Breast epithelium (tissue), 4 donors: ENCODE measurements around the gene STIM1. TPM values are rescaled to one million over a fixed set of nuclear protein-coding genes. Genes with fewer than 3 reads are reported as not detected.
"Not testable (repeated sequence)": the region's sequence is repeated elsewhere in the genome, so short reads cannot be mapped to it uniquely, and the experiment has no call there.

Experiments
- DNase-seq, 2 donors: peaks; one replicate each; pipeline ENCODE4 v3.0.0-alpha.2; 2019; ENCODE audit warnings: low spot score in 2 of 2
- H3K27ac ChIP-seq, 2 donors: fragments of 200-600 bp; sonication (generic) in 1 of 2; one replicate each; pipeline ENCODE4 v1.5.1; 2016 to 2019; ENCODE audit warnings: mild to moderate bottlenecking in 1 of 2
- H3K27me3 ChIP-seq, 2 donors: fragments of 200-600 bp; sonication (generic) in 1 of 2; one replicate each; pipeline versions ENCODE4 v1.5.1 to v1.6.0; 2017 to 2019; ENCODE audit warnings: control low read depth in 1 of 2, mild to moderate bottlenecking in 1 of 2
- H3K36me3 ChIP-seq: fragments of 200-600 bp; one replicate; pipeline ENCODE4 v1.5.1; 2019
- H3K4me1 ChIP-seq, 2 donors: fragments of 200-600 bp; sonication (generic); one replicate each; pipeline ENCODE4 v1.5.1; 2016 to 2019; ENCODE audit warnings: control low read depth in 1 of 2
- H3K4me3 ChIP-seq, 3 donors: fragments of 200-600 bp; sonication (generic); 1 replicate in 2 of 3; 2 replicates in 1 of 3; pipeline ENCODE4 v1.5.1; 2016 to 2019; ENCODE audit warnings: mild to moderate bottlenecking in 3 of 3, moderate library complexity in 2 of 3
- H3K9me3 ChIP-seq, 2 donors: fragments of 200-600 bp; sonication (generic) in 1 of 2; one replicate each; pipeline ENCODE4 v1.5.1; 2016 to 2019; ENCODE audit warnings: control low read depth in 1 of 2
- POLR2A ChIP-seq: fragments of 450-650 bp; IDR thresholded peaks from one replicate; pipeline ENCODE4 v1.6.1; 2016; ENCODE audit warnings: antibody characterized with exemption, mild to moderate bottlenecking, moderate library complexity
- POLR2AphosphoS5 ChIP-seq, 3 donors: sonication (generic); formaldehyde crosslinking; IDR thresholded peaks; one replicate each; pipeline ENCODE4 v1.6.1; 2017; ENCODE audit warnings: antibody characterized with exemption in 3 of 3
- intact Hi-C: fragments of 100-400 bp; cut with DNase I; formaldehyde crosslinking; loops from one replicate; pipeline ENCODE4 v1.15.1; 2023; ENCODE audit warnings: low total_unique reads
- total RNA-seq, 3 donors: library from RNA; depleted of rRNA; stranded (reverse); fragments of >200 nt; gene quantifications; one replicate each; pipeline ENCODE4 v1.1.0, GENCODE V29; 2016
- TF ChIP-seq, protein P1 (sequence below), 3 donors: fragments of 450-650 bp; IDR thresholded peaks; one replicate each; pipeline ENCODE4 v1.5.1; 2016 to 2017; ENCODE audit warnings: antibody characterized with exemption in 3 of 3, mild to moderate bottlenecking in 3 of 3, moderate library complexity in 3 of 3

Gene STIM1
- total RNA-seq, 3 donors from 2014 or later, result 44.2 to 68.2 (median 47.9) TPM

GRCh38 chr11:4006946-4007680 lies 151.6 kb downstream of the STIM1 start:
- DNase-seq, result no peak
- TF ChIP-seq POLR2AphosphoS5 (IDR thresholded peaks at IDR 0.05), result no peak
- TF ChIP-seq POLR2A, result no peak
- TF ChIP-seq, protein P1, sequence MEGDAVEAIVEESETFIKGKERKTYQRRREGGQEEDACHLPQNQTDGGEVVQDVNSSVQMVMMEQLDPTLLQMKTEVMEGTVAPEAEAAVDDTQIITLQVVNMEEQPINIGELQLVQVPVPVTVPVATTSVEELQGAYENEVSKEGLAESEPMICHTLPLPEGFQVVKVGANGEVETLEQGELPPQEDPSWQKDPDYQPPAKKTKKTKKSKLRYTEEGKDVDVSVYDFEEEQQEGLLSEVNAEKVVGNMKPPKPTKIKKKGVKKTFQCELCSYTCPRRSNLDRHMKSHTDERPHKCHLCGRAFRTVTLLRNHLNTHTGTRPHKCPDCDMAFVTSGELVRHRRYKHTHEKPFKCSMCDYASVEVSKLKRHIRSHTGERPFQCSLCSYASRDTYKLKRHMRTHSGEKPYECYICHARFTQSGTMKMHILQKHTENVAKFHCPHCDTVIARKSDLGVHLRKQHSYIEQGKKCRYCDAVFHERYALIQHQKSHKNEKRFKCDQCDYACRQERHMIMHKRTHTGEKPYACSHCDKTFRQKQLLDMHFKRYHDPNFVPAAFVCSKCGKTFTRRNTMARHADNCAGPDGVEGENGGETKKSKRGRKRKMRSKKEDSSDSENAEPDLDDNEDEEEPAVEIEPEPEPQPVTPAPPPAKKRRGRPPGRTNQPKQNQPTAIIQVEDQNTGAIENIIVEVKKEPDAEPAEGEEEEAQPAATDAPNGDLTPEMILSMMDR (IDR thresholded peaks at IDR 0.05), result no peak
- no peak overlapping the region for H3K27ac ChIP-seq
- no peaks in the 10 kb centered on the region for H3K9me3 ChIP-seq
- H3K4me1 ChIP-seq, result no peaks in the 10 kb centered on the region
- no peaks in the 10 kb centered on the region for H3K36me3 ChIP-seq
- H3K4me3 ChIP-seq, result no peak overlapping the region
- intact Hi-C loops, result no loop called here
- no peaks in the 10 kb centered on the region for H3K27me3 ChIP-seq

- intact Hi-C loops, result no loop called here
- H3K9me3 ChIP-seq, result no peaks in the 10 kb centered on the region
- no peak for DNase-seq
- H3K36me3 ChIP-seq, result no peaks in the 10 kb centered on the region
- no peak overlapping the region for H3K27ac ChIP-seq
- TF ChIP-seq POLR2A (no peak), POLR2AphosphoS5 (IDR thresholded peaks at IDR 0.05) (no peak)
- TF ChIP-seq, protein P1 (IDR thresholded peaks at IDR 0.05), result no peak
- H3K4me3 ChIP-seq, result no peak overlapping the region
- H3K27me3 ChIP-seq, result no peaks in the 10 kb centered on the region
- no peaks in the 10 kb centered on the region for H3K4me1 ChIP-seq
Observed at GRCh38 chr11:4008116-4008515, 152.7 kb downstream of the STIM1 start.

DNA sequence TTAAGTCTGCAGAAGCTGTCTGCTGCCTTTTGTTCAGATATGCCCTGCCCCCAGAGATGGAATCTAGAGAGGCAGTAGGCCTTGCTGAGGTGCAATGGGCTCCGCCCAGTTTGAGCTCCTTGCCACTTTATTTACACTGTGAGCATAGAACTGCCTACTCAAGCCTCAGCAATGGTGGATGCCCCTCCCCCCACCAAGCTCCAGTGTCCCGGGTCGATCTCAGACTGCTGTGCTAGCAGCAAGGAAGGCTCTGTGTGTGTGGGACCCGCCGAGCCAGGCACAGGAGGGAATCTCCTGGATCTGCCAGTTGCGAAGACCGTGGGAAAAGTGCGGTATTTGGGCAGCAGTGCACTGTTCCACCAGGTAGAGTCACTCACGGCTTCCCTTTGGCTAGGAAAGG lies 161.1 kb downstream of the STIM1 start:
- DNase-seq, H3K4me3 ChIP-seq, intact Hi-C loops, H3K4me1 ChIP-seq, H3K9me3 ChIP-seq, H3K36me3 ChIP-seq, H3K27ac ChIP-seq, H3K27me3 ChIP-seq: not testable (repeated sequence)

- Histone ChIP-seq H3K36me3 (no peaks in the 10 kb centered on the region), H3K4me3 (no peak overlapping the region), H3K4me1 (no peaks in the 10 kb centered on the region), H3K27me3 (no peaks in the 10 kb centered on the region), H3K27ac (no peak overlapping the region), H3K9me3 (no peaks in the 10 kb centered on the region)
- no peak for DNase-seq
- TF ChIP-seq POLR2A, result no peak
- no peak for TF ChIP-seq POLR2AphosphoS5 (IDR thresholded peaks at IDR 0.05)
- TF ChIP-seq, protein P1 (IDR thresholded peaks at IDR 0.05), result no peak
- intact Hi-C loops, result no loop called here
Observed at GRCh38 chr11:4017129-4017528, 161.7 kb downstream of the STIM1 start.

GRCh38 chr11:4018641-4019040 lies 163.2 kb downstream of the STIM1 start:
- H3K4me3 ChIP-seq, result no peak overlapping the region
- H3K27ac ChIP-seq, result no peak overlapping the region
- no peaks in the 10 kb centered on the region for H3K36me3 ChIP-seq
- no peaks in the 10 kb centered on the region for H3K9me3 ChIP-seq
- DNase-seq, result no peak
- TF ChIP-seq POLR2AphosphoS5 (IDR thresholded peaks at IDR 0.05) (no peak), POLR2A (no peak)
- TF ChIP-seq, protein P1 (IDR thresholded peaks at IDR 0.05), result no peak
- H3K4me1 ChIP-seq, result no peaks in the 10 kb centered on the region
- intact Hi-C loops, result no loop called here
- H3K27me3 ChIP-seq, result no peaks in the 10 kb centered on the region
